ENCODE measurements around the gene OPN1MW3. TPM values are rescaled to one million over a fixed set of nuclear protein-coding genes. Genes with fewer than 3 reads are reported as not detected.
"Not testable (repeated sequence)": the region's sequence is repeated elsewhere in the genome, so short reads cannot be mapped to it uniquely, and the experiment has no call there.

Gene OPN1MW3
- total RNA-seq (2014; rRNA removed; shearing (Covaris generic)) = not detected in 2 replicates
- not detected in 2 replicates for polyA plus RNA-seq (2014; cell fraction: nucleus; rRNA removed)

GRCh38 chrX:154257282-154257681 is at the start of gene OPN1MW3:
OPN1MW3 (plus strand) TSS chrX:154257582; CDS start chrX:154257620, 38 bp downstream.
- not testable (repeated sequence) for DNase-seq (ENCODE audit: extremely low read depth, low read depth)

GRCh38 chrX:154209670-154210418 is 47.5 kb upstream of the OPN1MW3 start:
- not testable (repeated sequence) for DNase-seq (ENCODE audit: extremely low read depth, low read depth)

GRCh38 chrX:154211057-154211456 is 46.3 kb upstream of the OPN1MW3 start:
- not testable (repeated sequence) for DNase-seq (ENCODE audit: extremely low read depth, low read depth)

- DNase-seq (ENCODE audit: extremely low read depth, low read depth) = not testable (repeated sequence)
These were observed 45.9 kb upstream of the OPN1MW3 start for GRCh38 chrX:154211499-154211898.

- not testable (repeated sequence) for DNase-seq (ENCODE audit: extremely low read depth, low read depth)
These were observed 37.9 kb upstream of the OPN1MW3 start, which contains the start of gene OPN1MW2 for GRCh38 chrX:154219456-154219855. OPN1MW2 (plus strand) TSS chrX:154219756; CDS start chrX:154219816, 60 bp downstream.

GRCh38 chrX:154225292-154225691 is 32.1 kb upstream of the OPN1MW3 start:
- DNase-seq (ENCODE audit: extremely low read depth, low read depth) = not testable (repeated sequence)

- DNase-seq (ENCODE audit: extremely low read depth, low read depth) = not testable (repeated sequence)
These were observed 30.7 kb upstream of the OPN1MW3 start for GRCh38 chrX:154226706-154227105.

- DNase-seq (ENCODE audit: extremely low read depth, low read depth) = not testable (repeated sequence)
These were observed 25.9 kb upstream of the OPN1MW3 start for GRCh38 chrX:154231443-154231842.

- not testable (repeated sequence) for DNase-seq (ENCODE audit: extremely low read depth, low read depth)
These were observed 23.8 kb upstream of the OPN1MW3 start for GRCh38 chrX:154233620-154234019.

GRCh38 chrX:154238939-154239559 is 18.3 kb upstream of the OPN1MW3 start:
- not testable (repeated sequence) for DNase-seq (ENCODE audit: extremely low read depth, low read depth)

- not testable (repeated sequence) for DNase-seq (ENCODE audit: extremely low read depth, low read depth)
These were observed 17.3 kb upstream of the OPN1MW3 start for GRCh38 chrX:154239982-154240503.

- not testable (repeated sequence) for DNase-seq (ENCODE audit: extremely low read depth, low read depth)
These were observed 9.9 kb upstream of the OPN1MW3 start for GRCh38 chrX:154247377-154248045.

- not testable (repeated sequence) for DNase-seq (ENCODE audit: extremely low read depth, low read depth)
These were observed 9.3 kb upstream of the OPN1MW3 start for GRCh38 chrX:154248076-154248475.

GRCh38 chrX:154258711-154259110 is 1.3 kb downstream of the OPN1MW3 start:
- DNase-seq (ENCODE audit: extremely low read depth, low read depth) = not testable (repeated sequence)

- not testable (repeated sequence) for DNase-seq (ENCODE audit: extremely low read depth, low read depth)
These were observed 5.7 kb downstream of the OPN1MW3 start for GRCh38 chrX:154263072-154263471.

GRCh38 chrX:154269245-154269644 is 11.9 kb downstream of the OPN1MW3 start:
- DNase-seq (ENCODE audit: extremely low read depth, low read depth) = not testable (repeated sequence)

GRCh38 chrX:154284489-154285338 is 27.3 kb downstream of the OPN1MW3 start:
- DNase-seq (ENCODE audit: extremely low read depth, low read depth) = not testable (repeated sequence)

- not testable (repeated sequence) for DNase-seq (ENCODE audit: extremely low read depth, low read depth)
These were observed 29.0 kb downstream of the OPN1MW3 start for GRCh38 chrX:154286406-154286805.

GRCh38 chrX:154294791-154295574 is 37.6 kb downstream of the OPN1MW3 start, which contains the start of gene TEX28:
TEX28 (minus strand) TSS chrX:154295124; CDS start chrX:154292117, 3,007 bp downstream.
- no peak for DNase-seq (ENCODE audit: extremely low read depth, low read depth)

Data from NCI-H460 (cell line).